ENCODE results near the gene PRAMEF20.

GRCh38 chr1:13456904-13457532 is 46.8 kb downstream of the PRAMEF20 start:
- no peak for TF ChIP-seq CTCF (conservative IDR thresholded peaks at IDR 0.05)
- no peak for TF ChIP-seq ZFX (IDR thresholded peaks at IDR 0.05)
